Stimulated activated naive CD4-positive, alpha-beta T cell treated with Interleukin-2 at 50 U/mL for 16 hours (primary cell): ENCODE measurements around the gene ZFYVE21.

Experiments
- DNase-seq: peaks from one replicate; lab custom pipeline; 2025; lab: John Stamatoyannopoulos, UW

The ZFYVE21 gene

DNA sequence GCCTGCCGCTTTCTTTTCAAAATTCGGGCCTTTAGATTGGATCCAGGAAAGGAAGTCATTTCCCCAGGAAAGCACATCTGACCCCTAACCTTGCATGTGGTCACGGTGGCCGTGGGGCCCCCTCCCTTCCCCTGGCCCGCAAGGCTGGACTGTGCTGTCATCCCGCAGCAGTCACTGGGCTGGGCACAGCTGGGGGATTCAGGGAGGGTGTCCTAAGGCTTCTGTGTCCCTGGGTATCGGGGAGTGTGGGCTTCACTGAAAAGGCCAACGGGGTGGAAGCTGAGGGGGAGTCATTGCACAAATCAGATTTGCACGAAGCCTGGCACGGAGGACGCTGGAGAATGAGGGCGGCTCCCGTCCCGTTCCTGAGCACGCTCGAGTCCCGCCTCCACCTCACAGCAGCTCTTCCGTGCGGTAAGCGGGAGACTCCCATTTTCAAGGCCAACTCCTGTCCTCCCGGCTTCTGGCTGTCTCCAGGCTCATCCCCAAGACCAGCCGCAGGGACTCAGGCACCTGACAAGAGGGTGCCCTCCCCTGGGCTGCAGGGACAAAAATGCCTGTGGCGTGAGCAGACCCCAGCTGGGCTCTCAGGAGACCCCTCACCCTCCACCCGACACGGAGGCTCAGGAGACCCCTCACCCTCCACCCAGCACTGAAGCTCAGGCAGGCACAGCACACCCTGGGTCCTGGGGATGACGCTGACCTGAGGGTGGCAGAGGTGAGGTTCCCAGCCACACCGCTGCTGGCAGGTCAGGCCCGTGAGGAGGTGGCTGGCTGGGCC lies 9.9 kb upstream of the ZFYVE21 start:
- no peak for DNase-seq

DNA sequence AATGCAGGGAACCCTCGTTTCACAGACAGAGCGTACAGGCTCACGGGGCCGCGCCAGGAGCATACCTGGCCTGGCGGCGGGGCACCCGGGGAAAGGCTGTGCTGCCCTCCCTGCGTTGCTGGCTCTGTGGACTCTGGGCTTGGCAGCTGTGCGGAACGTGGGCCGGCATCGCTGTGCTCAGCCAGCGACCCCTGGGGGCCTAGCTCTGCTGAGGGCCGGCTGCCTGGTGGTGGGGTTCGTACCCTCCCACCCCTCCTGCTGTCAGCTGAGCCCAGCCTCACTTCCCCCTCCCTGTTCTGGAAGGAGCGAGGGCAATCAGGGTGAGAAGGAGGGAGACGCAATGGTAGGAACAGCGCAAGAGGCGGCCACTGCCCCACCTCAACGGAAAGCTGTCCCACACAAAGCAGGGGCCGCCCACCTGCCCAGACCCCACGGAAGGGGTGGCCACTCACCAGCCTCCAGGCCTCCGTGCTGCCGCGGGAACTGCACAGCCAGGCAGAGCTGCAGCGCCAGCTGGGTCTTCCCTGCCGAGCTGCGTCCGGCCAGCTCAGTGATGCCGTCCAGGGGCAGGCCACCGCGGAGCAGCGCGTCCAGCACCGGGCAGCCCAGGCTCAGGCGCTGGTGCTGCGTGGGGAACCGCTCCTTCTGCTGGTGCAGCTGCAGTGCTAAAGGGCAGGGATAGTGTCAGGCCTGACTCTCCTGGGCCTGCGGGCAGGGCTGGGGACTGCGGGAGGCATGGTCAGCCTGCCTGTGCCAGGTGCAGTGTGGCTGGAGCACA lies 8.9 kb upstream of the ZFYVE21 start:
- DNase-seq: no peak

DNA sequence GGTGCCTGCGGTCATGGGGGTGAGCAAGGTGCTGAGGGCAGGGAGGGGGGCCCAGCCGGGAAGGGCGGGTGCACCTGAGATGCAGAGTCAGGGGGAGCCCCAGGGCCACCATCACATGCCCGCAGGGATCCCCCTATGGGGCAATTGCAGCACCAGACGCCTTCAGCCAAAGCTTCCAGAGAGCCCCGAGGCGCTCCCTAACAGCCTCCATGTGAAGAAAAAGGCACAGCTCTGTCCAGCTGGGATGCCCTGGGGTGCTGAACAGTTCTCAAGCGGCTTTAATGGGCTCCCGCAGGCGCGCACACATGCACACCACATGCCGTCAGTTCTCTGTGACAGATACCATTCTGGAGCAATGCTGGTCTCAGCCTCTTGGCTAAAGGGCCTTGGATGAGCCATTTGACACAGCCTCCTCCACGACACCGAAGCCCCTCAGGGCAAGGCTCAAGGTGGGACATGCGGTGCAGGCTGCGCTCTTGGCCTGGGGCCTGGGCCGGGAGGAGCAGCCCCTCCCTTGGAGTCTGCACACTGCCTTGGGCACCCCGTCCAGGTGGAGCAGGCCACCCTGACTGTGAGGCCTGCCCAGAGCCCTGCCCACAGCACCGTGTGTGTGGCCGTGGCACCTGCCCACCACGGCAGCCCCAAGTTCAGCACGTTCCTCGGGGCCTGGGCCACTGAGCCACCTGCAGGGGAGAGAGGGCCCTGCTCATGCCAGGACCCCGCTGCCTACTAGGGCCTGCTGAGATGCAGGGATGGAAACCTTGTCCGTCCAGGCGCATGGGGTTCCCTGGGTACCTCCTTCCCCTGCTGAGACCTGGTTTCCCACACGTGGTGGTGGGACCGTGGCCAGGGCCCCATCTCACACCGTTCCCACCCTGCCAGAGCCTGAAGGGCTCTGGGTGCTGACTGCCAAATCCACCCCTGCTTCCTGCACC lies 8.0 kb upstream of the ZFYVE21 start:
- no peak for DNase-seq

DNA sequence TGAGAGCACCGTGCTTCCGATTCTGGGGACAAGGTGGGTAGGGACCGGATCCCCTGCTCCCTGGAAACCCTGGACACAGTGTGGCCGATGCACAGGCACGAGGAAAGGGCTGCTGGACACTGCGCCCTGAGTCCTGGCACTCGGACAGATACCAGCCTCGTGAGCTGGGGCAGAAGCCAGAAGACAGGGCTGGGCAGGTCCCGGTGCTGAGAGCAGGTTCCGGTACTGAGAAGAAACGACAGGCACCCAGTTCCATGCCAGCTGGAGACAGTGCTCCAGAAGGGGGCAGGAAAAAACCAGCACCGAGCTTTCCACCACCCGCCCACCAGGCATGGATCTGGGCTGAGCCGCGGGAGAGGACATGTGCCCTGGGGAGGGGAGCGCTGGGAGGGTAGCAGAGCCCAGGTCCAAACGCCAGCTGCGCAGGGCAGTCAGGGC lies 6.8 kb upstream of the ZFYVE21 start:
- no peak for DNase-seq

DNA sequence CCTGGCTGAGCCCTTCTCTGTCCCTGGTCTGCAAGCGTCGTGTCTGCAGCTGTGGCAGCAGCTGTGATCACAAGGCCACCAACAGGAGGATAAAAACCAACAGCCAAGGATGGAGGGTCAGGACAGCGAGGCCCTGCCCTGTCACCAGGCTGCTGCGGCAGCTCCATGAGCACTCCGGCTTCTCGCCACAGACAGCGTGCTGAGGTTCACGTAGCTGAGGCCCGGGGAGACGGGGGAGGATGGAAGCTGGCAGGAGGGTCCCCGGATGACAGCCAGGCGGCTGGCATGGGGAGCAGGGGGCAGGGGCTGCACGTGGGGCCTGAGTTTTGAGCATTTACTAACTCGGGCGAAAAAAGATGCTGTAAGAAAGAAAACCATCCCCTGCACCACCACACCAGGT lies 5.8 kb upstream of the ZFYVE21 start:
- no peak for DNase-seq

DNA sequence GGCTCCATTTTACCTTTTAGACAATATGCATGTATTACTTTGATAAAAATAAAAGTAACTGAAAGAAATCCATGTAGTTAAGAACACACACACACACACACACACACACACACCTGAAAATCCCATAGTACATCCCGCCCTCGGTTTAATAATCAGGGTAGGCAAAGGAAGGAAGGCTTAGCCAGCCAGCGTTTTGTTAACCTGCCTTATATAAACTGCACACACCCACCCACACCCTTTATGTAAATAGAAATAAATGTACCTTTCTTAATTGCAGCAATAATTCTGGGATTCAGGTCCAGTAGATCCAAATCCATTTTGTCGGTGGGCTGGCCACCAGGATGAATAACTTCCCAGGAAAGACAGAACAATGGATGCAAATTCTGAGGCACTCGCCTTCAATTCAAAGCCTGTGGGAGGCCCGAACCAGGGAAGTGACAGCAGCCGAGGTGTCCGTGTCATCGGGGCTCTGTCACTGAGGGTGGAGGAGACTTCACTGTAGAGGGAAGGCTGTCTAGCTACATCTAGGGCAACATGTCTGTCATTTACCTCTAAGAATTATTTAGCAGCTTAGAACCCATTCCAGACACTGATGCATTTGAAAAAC lies 4.7 kb upstream of the ZFYVE21 start:
- no peak for DNase-seq

DNA sequence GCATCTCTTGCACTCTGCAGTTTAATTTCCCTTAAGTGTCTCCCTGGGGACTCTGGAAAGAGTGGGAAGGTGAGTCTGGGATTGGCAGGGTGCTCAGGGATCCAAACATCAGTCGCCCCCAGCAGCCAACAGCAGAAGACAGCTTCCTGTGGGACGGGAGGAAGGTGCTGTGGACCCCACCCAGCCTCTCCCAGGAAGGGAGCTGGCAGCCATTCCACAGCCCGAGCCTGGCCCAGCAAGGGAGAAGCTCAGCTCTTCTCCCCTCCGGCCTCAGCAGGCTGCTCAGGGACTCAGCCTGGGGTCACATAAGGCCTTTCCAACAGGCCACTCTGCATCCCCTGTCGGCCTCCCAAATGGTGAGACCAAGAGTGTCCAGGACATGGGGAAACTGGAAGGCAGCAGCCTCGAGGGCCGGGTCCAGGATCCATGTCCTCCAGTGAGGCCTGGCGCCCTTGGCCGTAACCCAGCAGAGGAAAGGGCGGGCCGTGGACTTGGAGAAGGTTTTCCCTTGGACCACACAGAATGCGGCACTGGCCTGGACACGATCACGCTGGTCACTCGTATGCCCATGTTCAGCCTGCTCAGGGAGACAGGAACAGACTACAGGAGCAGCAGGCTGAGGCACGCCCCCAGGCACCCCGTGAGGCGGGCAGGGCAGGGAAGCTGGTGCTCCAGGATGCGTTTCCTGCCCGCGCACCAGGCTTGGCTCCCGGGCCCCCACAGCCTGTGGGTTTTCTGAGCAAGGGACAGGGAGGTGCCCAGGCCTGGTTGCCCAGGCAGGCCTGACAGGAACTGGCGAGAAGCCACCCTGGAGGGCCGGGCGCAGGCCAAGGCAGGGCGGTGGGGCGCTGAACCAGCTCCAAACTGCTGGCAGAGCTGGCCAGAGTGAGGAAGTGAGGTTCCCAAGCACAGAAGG lies 3.8 kb upstream of the ZFYVE21 start:
- no peak for DNase-seq

DNA sequence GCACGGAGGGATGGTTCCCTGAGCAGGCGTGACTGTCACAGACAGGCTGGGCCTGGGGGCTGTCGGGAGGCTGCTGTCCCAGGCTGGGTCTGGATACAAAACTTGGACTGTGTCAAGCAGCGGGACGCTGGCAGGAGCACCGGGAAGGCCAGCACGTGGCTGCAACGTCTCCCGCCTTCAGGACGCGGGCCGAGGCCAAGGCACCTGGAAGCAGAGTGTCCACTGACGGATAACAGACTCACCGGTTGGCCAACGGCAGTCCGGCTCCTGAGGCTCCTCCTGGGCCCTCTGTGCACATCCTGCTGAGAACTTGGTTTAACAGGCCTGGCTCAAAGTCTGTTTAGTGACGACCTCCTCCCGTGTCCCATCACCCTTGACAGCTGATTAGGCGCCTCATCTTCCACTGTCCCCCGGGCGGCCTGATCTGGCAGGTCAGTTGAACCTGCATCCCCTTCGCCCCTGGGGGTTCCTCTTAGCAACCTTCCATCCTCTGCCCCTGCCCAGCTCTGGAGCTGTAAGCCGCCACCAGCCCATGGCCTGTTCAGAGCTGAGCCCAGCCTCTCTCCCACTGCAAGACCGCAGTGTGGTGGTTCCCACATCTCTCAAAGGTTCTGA lies 2.9 kb upstream of the ZFYVE21 start:
- DNase-seq: no peak

DNA sequence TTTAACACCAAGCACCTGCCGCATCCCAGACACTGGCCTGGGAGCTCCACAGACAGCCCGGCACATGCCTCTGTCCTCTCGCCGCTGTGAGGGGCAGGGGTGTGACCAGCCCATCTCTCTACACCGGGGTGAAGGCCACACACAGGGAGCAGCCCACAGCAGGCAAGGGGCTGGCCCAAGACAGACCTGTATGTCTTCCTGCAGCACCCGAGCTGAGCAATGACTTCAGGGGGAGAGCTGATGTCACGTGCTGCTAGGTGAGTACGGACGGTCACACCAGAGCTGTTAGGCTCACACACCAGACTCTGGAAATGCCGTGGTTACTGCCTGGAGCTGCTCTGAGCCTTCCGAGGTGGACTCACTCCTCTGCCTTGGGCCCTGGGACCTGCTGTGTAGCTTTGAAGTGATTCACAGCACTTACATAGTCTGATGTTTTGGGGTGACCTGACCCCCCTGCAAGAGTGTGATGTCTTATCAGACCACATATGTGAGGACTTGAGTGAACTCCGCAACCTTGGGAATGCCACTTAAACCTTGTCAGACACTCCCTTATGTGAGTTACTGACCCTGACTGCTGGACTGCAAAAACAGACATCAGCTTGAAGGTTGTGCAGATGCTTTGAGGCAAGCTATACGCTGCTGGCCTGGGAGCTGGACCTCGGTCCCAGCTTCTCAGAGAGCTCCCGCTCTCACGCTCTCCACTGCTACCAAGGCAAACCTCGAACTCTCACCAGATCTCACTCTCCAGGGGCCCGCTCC lies 2.1 kb upstream of the ZFYVE21 start:
- no peak for DNase-seq

DNA sequence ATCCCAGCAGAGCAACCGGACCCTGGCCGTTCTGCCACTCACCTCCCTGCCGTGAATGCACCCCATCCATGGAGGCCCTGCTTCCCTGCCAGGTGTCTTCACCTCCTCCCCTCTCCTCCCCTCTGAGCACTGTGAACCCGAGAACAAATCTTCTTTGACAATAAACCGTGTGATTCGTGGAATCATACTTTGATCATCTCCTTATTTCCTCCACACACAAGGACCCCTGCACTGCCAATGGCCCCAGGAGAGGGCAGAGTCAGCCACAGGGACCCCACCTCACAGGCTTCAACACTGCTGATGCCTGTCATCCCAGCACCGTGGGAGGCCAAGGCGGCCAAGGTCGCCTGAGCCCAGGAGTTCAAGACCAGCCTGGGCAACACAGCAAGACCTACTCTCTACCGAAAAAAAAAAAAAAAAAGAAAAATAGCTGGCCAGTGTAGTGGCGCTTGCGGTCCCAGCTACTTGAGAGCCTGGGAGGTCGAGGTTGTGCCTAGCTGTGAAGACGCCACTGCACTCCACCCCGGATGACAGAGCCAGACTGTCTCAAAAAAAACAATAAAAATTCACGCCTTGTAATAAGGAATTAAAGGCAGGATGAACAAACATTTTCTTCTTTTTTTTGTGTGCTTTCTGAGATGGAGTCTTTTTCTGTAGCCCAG lies 1.4 kb upstream of the ZFYVE21 start:
- DNase-seq: no peak

DNA sequence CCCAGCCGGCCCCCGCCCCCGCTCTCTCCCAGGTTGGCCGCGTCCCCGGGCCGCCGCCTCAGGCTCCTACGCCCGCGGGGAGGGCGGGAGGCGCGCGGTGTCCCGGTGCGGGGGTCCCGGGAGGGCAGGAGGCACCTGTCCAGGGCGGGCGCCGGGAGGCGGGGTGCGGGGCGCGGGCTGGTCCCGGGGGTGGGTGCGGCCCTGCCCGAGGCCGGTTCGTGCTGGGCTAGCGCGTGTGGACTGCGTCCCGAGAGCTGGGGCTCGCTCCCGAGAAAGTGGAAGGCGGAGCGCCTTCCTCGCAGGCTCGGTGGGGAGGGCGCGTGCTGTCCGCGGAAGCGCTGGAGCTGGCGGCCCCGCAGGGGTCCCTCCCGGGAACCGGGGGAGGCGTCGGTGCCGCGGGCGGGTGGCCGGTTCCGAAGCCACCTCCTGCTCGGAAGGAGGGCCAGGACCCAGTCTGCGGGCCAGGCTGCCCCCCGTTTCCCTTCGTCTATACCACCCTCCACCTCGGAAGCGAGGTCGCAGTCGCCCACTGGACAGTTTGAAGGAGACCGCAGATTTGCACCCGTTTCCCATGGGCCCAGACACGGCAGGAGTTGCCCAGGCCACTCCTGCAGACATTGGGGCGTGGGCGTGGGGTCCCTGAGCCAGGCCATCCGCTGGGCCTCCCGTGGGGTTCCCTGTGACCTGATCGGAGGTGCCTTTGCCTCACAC lies 636 bp downstream of the ZFYVE21 start:
- DNase-seq: peak; percentile 7

DNA sequence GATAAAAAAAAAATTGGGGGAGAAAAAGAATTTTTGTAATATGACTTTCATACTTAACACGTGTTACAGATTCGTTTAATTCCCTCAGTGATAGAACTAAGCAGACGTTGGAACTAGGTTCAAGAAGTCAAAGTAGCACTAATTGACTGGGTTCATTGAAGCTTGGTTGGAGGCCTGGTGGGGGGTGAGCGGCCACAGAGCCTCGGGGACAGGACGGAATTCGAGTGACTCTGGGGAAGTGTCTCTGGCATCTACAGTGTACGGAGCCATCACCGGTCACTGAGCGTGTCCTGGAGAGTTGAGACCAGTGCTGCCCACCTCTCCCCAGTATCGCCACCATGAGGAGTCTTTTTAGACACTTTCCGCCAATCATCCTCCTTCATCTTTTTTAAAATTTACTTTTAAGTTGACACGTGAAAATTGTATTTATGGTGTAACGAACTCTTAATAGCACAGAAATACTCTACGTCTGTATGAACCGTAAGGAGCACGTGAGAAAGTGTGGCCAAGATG lies 1.3 kb downstream of the ZFYVE21 start:
- DNase-seq: no peak

DNA sequence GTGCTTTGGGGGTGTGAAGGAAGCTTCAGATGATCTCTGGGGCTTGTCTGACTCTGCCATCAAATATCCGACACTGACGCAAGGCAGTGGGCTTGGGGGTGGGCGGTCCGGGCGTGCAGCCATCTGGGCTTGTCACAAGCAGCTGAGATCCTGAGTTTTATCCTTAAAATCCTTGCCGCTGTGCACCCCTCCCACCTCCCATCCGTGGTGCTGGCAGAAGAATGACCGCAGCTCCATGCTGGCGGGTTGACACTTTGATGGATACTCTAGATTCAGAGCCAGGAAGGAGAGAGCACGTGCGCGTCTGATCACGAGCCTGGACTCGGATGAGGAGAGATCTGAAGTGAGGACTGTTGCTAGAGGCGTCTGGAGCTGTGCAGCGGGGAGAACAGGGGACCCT lies 3.0 kb downstream of the ZFYVE21 start:
- DNase-seq: no peak

DNA sequence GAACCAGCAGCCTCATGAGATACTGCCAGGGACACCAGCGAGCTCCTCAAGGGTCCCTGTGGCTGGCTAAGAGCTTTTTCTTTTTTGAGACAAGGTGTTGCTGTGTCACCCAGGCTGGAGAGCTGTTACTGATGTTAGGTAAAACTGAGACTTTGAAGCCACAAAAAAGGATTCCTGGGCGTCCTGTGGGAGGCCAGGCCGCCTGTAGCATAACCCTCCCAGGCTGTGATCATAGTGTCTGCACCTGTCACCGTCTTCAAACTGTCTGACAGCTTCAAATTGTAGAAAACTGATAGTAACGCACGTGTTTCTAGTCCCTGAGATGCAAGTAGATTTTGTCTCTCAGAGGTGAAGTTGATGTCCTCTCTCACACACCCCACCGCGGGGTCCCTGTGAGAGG lies 4.1 kb downstream of the ZFYVE21 start:
- DNase-seq: no peak

DNA sequence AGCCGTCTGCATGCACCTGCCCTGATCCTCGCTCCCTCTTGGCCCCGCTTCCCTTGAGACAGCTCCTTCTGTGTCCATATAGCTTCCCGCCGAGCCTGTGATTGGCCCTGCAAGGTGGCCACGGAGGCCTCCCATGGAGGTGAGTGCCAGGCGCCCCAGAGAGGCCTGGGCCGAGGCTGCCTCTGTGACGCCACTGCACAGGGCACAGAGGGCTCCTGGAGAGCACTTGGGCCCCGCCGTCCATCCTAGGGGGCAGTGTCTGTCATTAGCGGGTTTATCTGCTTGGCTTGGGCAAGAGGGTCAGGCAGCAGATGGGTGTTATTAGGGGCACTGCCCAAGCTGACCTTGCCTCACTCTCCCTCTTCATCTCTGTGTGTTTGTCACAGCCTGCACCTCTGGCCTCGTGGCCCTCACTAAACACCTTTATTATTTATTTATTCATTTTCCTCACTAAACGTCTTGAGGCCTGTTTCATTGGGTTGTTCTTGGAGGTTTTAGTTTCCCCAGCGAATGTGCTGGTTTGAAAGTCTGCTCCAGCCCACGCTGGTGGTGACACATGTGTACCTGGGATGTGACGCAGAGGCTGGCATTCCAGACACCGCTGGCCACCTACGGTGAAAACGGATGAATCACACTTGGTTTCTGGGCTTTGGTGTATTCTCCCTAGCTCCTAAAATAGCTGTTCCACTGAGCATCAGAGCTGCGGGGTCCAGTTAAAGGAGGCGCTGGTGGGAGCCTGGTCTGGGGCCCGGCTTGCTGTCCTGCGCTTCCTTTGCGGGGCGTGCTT lies 5.9 kb downstream of the ZFYVE21 start:
- DNase-seq: peak; percentile 56

DNA sequence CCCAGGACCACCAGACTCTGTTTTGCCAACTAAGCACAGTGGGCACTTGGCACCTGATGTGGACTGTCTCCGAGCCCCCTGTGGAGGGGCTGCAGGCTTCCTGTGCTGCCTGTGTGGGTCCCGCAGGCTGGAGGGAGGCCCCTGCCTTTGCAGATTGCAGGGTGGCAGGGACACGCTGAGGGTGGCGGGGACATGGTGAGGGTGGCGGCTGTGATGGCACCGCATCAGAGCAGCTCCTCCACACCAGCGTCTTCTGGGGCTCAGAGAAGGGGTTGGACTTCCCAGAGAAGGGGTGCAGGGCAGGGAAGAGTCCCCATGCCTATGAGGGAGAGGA lies 8.1 kb downstream of the ZFYVE21 start:
- DNase-seq: no peak

DNA sequence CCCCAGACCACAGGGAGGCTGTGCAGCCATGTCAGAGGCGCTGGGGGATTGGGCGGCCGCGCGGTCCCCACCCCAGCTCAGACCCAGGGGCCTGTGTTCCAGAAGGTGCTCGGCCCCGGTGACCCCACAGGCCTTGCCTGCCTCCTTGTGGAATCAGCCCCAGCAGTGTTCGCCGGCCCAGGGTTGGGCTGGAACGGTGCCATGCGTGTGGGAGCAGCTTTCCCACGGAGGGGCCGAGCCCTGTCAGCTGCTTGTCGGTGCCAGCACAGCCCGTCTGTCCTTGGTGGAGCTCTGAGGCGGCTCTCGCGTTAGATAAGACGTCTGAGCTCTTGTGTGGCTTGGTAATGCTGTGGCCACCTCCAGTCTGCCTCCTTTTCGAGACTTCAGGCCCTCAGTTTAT lies 8.5 kb downstream of the ZFYVE21 start:
- no peak for DNase-seq
